Neural cell (in vitro differentiated cells): ENCODE results near the gene RHOC. TPM values are rescaled to one million over a fixed set of nuclear protein-coding genes. Genes with fewer than 3 reads are reported as not detected.

Source experiments
- H2AFZ ChIP-seq: fragments of 200-600, 300-800 bp; sonication (generic), shearing (Covaris generic); 2 replicates; pipeline ENCODE4 v1.6.0; 2014; ENCODE audit warnings: low read depth, mild to moderate bottlenecking, antibody characterized with exemption, low read length, moderate library complexity
- H3F3A ChIP-seq: fragments of 200-600 bp; shearing (Covaris generic); 2 replicates; pipeline ENCODE4 v1.6.1; 2016; ENCODE audit warnings: mild to moderate bottlenecking, moderate library complexity, mixed read lengths, antibody characterized with exemption, low read length; ENCODE audit not compliant: insufficient read depth, poor library complexity, severe bottlenecking
- H3K27ac ChIP-seq: fragments of 200-600, 300-800 bp; sonication (generic), shearing (Covaris generic); 2 replicates; pipeline ENCODE4 v1.5.1; 2014; ENCODE audit warnings: mild to moderate bottlenecking, low read length, moderate library complexity
- H3K27me3 ChIP-seq: fragments of 300-800, 200-600 bp; sonication (generic), shearing (Covaris generic); 2 replicates; pipeline ENCODE4 v1.6.0; 2014; ENCODE audit warnings: mild to moderate bottlenecking, low read depth, low read length, moderate library complexity; ENCODE audit not compliant: insufficient read depth
- H3K36me3 ChIP-seq: fragments of 300-800, 200-600 bp; sonication (generic), shearing (Covaris generic); 2 replicates; pipeline ENCODE4 v1.5.1; 2014; ENCODE audit warnings: mild to moderate bottlenecking, antibody characterized with exemption, low read length, moderate library complexity; ENCODE audit not compliant: insufficient read depth
- H3K4me2 ChIP-seq: fragments of 300-800, 200-600 bp; sonication (generic), shearing (Covaris generic); 2 replicates; pipeline ENCODE4 v1.6.0; 2014; ENCODE audit warnings: mild to moderate bottlenecking, low read length
- H3K4me3 ChIP-seq: fragments of 300-800, 200-600 bp; sonication (generic), shearing (Covaris generic); 2 replicates; pipeline ENCODE4 v1.5.1; 2014; ENCODE audit warnings: mild to moderate bottlenecking, low read length, moderate library complexity
- H3K79me2 ChIP-seq: fragments of 200-600 bp; shearing (Covaris generic); replicated peaks from 2 replicates; pipeline ENCODE4 v1.6.0; 2014; ENCODE audit warnings: mild to moderate bottlenecking, low read length, moderate library complexity; ENCODE audit not compliant: insufficient read depth
- H3K9ac ChIP-seq: fragments of 300-800, 200-600 bp; sonication (generic), shearing (Covaris generic); 2 replicates; pipeline ENCODE4 v1.6.1; 2016; ENCODE audit warnings: mild to moderate bottlenecking, low read length, mixed read lengths
- H3K9me2 ChIP-seq: fragments of 200-600 bp; shearing (Covaris generic); 2 replicates; pipeline ENCODE4 v1.6.1; 2016; ENCODE audit warnings: mild to moderate bottlenecking, low read length, mixed read lengths; ENCODE audit not compliant: insufficient read depth
- H3K9me3 ChIP-seq: fragments of 200-600, 300-800 bp; sonication (generic), shearing (Covaris generic); 2 replicates; pipeline ENCODE4 v1.6.1; 2016; ENCODE audit warnings: mild to moderate bottlenecking, mixed run types, low read length, moderate library complexity, mixed read lengths
- H4K20me1 ChIP-seq: fragments of 200-600 bp; shearing (Covaris generic); 2 replicates; pipeline ENCODE4 v1.6.1; 2016; ENCODE audit warnings: mild to moderate bottlenecking, mixed run types; ENCODE audit not compliant: insufficient read depth
- CTCF ChIP-seq: fragments of 450-650 bp; IDR thresholded peaks from 2 replicates; pipeline ENCODE4 v1.5.1; 2014; ENCODE audit warnings: antibody characterized with exemption, mild to moderate bottlenecking, moderate library complexity; ENCODE audit not compliant: poor library complexity, severe bottlenecking
- EP300 ChIP-seq: fragments of 450-650 bp; conservative IDR thresholded peaks from 2 replicates; pipeline ENCODE4 v1.6.1; 2014; ENCODE audit warnings: antibody characterized with exemption, mild to moderate bottlenecking, moderate library complexity; ENCODE audit not compliant: poor library complexity, severe bottlenecking
- EZH2 ChIP-seq: fragments of 200-600, 300-800 bp; shearing (Covaris generic), sonication (generic); IDR thresholded peaks from 2 replicates; pipeline ENCODE4 v1.6.1; 2014; ENCODE audit warnings: antibody characterized with exemption, low read length, borderline replicate concordance, mild to moderate bottlenecking; ENCODE audit not compliant: insufficient read depth, poor library complexity, severe bottlenecking
- MXI1 ChIP-seq: fragments of 450-650 bp; conservative IDR thresholded peaks from 2 replicates; pipeline ENCODE4 v1.6.1; 2014; ENCODE audit warnings: antibody characterized with exemption, mild to moderate bottlenecking; ENCODE audit not compliant: poor library complexity, severe bottlenecking
- POLR2AphosphoS5 ChIP-seq: IDR thresholded peaks from 2 replicates; pipeline ENCODE4 v1.6.1; 2012
- RAD21 ChIP-seq: fragments of 450-650 bp; conservative IDR thresholded peaks from 2 replicates; pipeline ENCODE4 v1.6.1; 2014; ENCODE audit warnings: antibody characterized with exemption, mild to moderate bottlenecking, moderate library complexity
- REST ChIP-seq: IDR thresholded peaks from 2 replicates; pipeline ENCODE4 v1.6.1; 2012; ENCODE audit warnings: borderline replicate concordance
- SMC3 ChIP-seq: fragments of 450-650 bp; conservative IDR thresholded peaks from 2 replicates; pipeline ENCODE4 v1.6.1; 2014; ENCODE audit warnings: antibody characterized with exemption, mild to moderate bottlenecking, moderate library complexity; ENCODE audit not compliant: poor library complexity
- TAF1 ChIP-seq: IDR thresholded peaks from 2 replicates; pipeline ENCODE4 v1.6.1; 2012; ENCODE audit warnings: low read depth
- polyA plus RNA-seq: library from polyadenylated mRNA; depleted of rRNA; stranded (reverse); fragments of >200 nt; gene quantifications from 2 replicates; pipeline ENCODE4 v1.2.3, GENCODE V29; 2014

The RHOC gene
- polyA plus RNA-seq, 1 donor from 2014 or later = 5.0 TPM

GRCh38 chr1:112704391-112704933, 2.5 kb downstream of the RHOC start:
- no peaks in the 10 kb centered on the region for H3K9me3 ChIP-seq
- H3K36me3 ChIP-seq = no peaks in the 10 kb centered on the region
- H4K20me1 ChIP-seq = no peaks in the 10 kb centered on the region
- H3K27ac ChIP-seq = no peak overlapping the region
- H3K4me3 ChIP-seq = no peak overlapping the region
- H3K9ac ChIP-seq = no peak overlapping the region
- H3F3A ChIP-seq = no peaks in the 10 kb centered on the region
- H3K4me2 ChIP-seq = no peak overlapping the region
- no peaks in the 10 kb centered on the region for H3K79me2 ChIP-seq
- TF ChIP-seq CTCF = no peak
- TF ChIP-seq SMC3 = no peak
- no peak for TF ChIP-seq MXI1
- no peak for TF ChIP-seq EZH2
- TF ChIP-seq RAD21 = no peak
- TF ChIP-seq TAF1 = no peak
- no peak for TF ChIP-seq EP300
- TF ChIP-seq POLR2AphosphoS5 = no peak
- TF ChIP-seq REST = no peak
- H3K9me2 ChIP-seq = no peaks in the 10 kb centered on the region
- no peak overlapping the region for H2AFZ ChIP-seq
- H3K27me3 ChIP-seq = peaks cover 13% of the 10 kb centered on the region

- Histone ChIP-seq H3K9me2 (no peaks in the 10 kb centered on the region), H3K27me3 (peaks cover 13% of the 10 kb centered on the region), H3K9ac (no peak overlapping the region), H2AFZ (no peak overlapping the region), H3K9me3 (no peaks in the 10 kb centered on the region), H4K20me1 (no peaks in the 10 kb centered on the region), H3F3A (no peaks in the 10 kb centered on the region), H3K4me2 (no peak overlapping the region), H3K36me3 (no peaks in the 10 kb centered on the region), H3K27ac (no peak overlapping the region), H3K4me3 (no peak overlapping the region), H3K79me2 (no peaks in the 10 kb centered on the region)
- TF ChIP-seq EZH2 (no peak), CTCF (no peak), TAF1 (no peak), RAD21 (no peak), EP300 (no peak), REST (no peak), POLR2AphosphoS5 (no peak), SMC3 (no peak), MXI1 (no peak)
Observed at GRCh38 chr1:112703706-112704105, 3.2 kb downstream of the RHOC start.
